Stimulated activated naive CD8-positive, alpha-beta T cell treated with anti-CD3 and anti-CD28 coated beads, Interleukin-15, Interleukin-2, amounts not matched to agents 100 ng/mL and 50 ng/mL, for 24 hours (primary cell): ENCODE data around the gene COL4A2.

Experiments used
- H3K27ac Mint-ChIP-seq: one replicate; pipeline ENCODE4 v1.8.0; 2021; ENCODE audit warnings: mild to moderate bottlenecking, mixed read lengths
- H3K27me3 Mint-ChIP-seq: one replicate; pipeline ENCODE4 v1.8.0; 2021; ENCODE audit warnings: mixed read lengths
- H3K36me3 Mint-ChIP-seq: one replicate; pipeline ENCODE4 v1.8.0; 2021; ENCODE audit warnings: low read depth, mixed read lengths
- H3K4me1 Mint-ChIP-seq: one replicate; pipeline ENCODE4 v1.8.0; 2021; ENCODE audit warnings: low read depth, mixed read lengths
- H3K4me3 Mint-ChIP-seq: one replicate; pipeline ENCODE4 v1.8.0; 2021; ENCODE audit warnings: mild to moderate bottlenecking, mixed read lengths
- H3K9me3 Mint-ChIP-seq: one replicate; pipeline ENCODE4 v1.8.0; 2021; ENCODE audit warnings: mixed read lengths

Gene COL4A2

DNA sequence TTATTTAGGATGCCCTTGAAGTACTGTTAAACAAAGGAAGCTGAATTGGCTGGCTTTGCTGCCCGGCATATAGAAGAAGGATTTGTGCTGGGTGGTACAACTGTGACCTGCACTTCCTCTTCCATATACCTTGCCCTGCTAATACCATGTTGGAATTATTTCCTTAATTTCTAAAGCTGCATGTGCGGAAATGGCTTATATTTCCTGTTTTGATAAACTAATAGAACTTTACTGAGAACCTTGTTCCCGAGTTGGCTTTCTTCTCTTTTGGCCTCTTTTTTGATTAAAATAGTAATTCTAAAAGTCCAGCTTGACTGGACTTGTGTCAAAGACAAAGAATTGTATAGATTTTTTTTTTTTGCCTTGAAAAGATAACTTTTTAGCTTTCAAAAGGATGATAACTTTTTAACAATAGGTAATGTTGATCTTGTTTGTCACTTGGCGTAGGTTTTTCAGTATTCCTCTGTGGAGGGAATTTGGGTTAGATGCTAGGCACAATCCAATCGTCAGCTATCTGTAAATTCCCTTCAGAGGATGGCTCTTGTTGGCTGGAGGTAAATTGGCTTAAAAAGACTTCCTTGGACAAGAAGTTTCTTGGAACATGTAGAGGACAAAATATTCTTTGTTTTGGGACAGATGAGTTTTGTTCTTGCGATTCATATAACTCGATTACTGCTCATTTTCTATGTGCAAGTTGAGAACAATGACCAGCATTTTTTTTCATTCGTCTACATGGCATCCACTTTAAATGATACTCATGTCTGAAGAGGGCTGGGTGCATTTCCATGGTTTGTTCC is 41.4 kb downstream of the COL4A2 start:
- Mint-ChIP-seq H3K4me1 (no peaks in the 10 kb centered on the region), H3K4me3 (no peak overlapping the region), H3K27ac (no peak overlapping the region), H3K9me3 (no peaks in the 10 kb centered on the region), H3K27me3 (peaks cover 7% of the 10 kb centered on the region), H3K36me3 (no peaks in the 10 kb centered on the region)

DNA sequence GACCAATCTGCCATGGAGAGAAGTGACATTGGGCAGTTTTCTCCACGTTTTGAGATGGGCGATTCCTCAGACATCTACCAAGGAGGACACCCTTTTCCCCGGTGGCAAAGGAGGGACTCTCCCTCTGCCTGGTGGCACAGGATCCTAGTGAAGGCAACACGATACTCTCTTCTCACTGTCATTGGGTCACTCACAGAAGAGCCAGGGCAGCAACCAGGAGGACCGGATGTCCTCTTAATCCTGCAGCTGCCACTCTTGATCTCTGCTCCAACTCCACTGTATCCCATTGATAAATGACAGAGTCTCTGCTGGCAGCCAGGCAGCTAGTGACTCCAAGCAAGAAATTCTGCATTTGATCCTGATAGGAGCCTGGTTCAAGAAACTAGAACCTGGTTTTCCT is 42.2 kb downstream of the COL4A2 start:
- no peak overlapping the region for H3K4me3 Mint-ChIP-seq
- H3K9me3 Mint-ChIP-seq, result no peaks in the 10 kb centered on the region
- no peaks in the 10 kb centered on the region for H3K36me3 Mint-ChIP-seq
- H3K4me1 Mint-ChIP-seq, result no peaks in the 10 kb centered on the region
- H3K27ac Mint-ChIP-seq, result no peak overlapping the region
- H3K27me3 Mint-ChIP-seq, result peaks cover 7% of the 10 kb centered on the region

DNA sequence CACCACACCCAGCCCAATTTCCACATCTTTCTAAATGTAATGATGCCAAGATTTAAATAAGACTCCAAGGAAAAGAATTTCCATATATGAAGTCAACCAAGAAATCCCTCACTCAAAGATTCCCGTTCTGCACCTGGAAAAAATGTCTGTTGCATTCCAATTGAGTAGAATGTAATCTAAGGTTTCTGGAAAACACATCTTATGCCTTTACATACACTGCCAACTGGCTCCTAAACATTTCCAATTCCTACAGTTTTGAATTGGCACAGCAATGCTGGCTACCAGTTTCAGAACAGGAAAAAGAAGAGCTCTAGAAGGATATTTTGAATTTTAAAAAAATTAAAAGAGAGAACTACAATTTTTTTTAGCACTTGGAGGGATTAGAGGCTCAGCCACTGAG is 43.0 kb downstream of the COL4A2 start:
- Mint-ChIP-seq H3K36me3 (no peaks in the 10 kb centered on the region), H3K4me3 (no peak overlapping the region), H3K27ac (no peak overlapping the region), H3K9me3 (no peaks in the 10 kb centered on the region), H3K4me1 (no peaks in the 10 kb centered on the region), H3K27me3 (peaks cover 11% of the 10 kb centered on the region)

DNA sequence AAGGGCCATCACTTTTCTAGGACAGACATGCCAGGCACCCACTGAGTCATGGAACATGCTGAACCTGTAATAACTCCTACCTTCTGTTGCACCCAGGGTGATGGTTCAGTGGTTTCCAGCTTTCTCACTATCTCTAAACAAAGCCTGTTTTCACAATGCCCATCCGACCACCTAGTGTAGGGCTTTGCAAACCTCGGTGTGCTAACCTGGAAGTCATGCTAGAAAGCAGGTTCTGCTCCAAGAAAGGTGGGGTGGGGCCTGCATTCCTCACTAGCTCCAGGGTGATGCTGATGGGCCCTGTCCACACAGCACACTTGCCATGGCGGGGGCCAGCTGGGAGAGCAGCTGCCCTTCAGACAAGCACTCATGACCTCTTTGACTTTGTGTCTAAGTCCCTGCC is 43.4 kb downstream of the COL4A2 start:
- no peaks in the 10 kb centered on the region for H3K9me3 Mint-ChIP-seq
- H3K36me3 Mint-ChIP-seq, result no peaks in the 10 kb centered on the region
- H3K27ac Mint-ChIP-seq, result no peak overlapping the region
- H3K4me3 Mint-ChIP-seq, result no peak overlapping the region
- H3K27me3 Mint-ChIP-seq, result peaks cover 11% of the 10 kb centered on the region
- H3K4me1 Mint-ChIP-seq, result no peaks in the 10 kb centered on the region

DNA sequence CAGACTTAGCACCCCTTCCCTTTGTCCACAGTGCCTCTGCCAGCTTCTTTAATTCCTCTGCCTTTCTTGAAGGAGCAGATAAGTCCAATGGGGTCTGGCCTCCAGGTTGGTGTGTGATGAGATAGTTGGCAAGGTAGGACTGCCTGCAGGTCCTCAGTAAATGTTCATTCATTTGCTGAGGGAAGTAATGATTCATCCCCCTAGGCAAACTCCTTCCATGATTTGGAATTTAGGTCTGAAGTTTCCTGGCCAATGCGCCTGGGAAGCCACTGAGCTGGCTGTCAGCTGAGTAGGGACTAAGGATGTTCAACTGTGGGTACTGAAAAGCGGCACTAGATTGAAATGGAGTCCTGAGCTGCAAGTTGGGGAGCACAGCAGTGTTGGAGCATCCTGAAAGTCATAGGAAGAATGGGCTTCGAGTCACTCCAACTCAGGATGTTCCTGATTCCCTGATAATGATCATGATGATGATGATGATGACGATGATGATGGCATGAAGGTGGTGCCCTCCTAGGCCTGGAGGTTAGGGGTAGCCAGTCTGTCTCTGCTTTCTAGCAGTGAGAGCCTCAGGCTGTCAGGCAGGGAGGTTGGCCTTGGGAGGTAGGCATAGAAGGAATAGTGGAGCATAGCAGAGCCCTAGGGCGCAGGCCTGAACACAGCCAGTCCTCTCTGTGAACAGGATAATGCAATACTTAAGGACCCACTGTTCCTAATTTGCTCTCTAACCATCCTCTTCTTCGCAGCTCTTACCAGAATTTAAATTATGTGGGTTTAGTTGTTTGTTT is 44.7 kb downstream of the COL4A2 start:
- Mint-ChIP-seq H3K36me3 (no peaks in the 10 kb centered on the region), H3K27me3 (peaks cover 11% of the 10 kb centered on the region), H3K9me3 (no peaks in the 10 kb centered on the region), H3K27ac (no peak overlapping the region), H3K4me3 (no peak overlapping the region), H3K4me1 (no peaks in the 10 kb centered on the region)

DNA sequence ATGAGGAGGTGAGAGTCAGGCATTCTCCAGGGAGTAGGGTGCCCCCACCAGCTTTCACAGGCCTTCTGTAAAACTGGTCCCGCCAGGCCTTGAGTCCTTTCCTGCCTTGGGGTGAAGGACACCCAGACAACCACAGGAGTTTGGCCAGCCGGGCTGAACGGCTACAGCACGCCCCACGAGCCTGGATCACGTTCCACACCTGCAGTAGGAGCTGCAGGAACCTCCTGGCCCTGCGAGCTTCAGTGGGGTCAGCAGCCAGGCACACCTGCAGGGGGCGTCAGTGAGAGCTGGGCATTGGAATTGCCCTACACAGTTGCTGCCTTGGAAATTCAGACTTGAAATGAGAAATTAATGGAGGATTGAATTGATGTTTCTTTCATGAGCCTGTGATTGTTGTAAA is 45.7 kb downstream of the COL4A2 start:
- no peaks in the 10 kb centered on the region for H3K9me3 Mint-ChIP-seq
- H3K4me3 Mint-ChIP-seq, result no peak overlapping the region
- no peak overlapping the region for H3K27ac Mint-ChIP-seq
- no peaks in the 10 kb centered on the region for H3K36me3 Mint-ChIP-seq
- no peaks in the 10 kb centered on the region for H3K4me1 Mint-ChIP-seq
- H3K27me3 Mint-ChIP-seq, result peaks cover 11% of the 10 kb centered on the region

DNA sequence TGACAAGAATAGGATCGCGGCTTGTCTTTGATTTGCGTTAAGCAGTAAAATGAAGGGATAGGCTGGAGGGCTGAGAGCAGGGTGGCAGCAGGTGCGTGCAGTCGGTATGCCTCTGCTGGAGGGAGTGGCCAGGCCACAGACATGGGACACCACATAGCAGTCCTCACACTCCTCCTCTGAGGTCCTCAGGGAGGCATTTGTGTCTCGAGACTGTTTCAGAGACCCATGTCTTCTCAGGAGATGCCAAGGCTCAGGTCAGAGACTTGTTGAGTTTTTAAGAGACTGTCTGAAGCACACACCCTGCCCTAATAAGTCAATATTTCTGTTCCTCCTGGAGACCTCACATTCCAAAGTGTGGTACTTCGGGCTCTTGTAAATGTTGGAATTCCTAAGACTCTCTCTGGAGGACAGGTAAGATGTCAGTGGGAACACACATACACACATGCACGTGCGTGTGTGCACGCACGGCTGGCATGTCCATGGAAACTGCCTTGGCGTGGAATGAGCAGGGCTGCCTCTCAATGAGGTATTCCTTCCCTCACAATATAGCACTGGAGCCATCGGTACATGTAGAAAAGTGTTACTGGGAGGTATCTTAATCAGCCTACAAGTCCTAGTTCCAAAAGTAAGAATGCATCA is 46.4 kb downstream of the COL4A2 start:
- Mint-ChIP-seq H3K36me3 (no peaks in the 10 kb centered on the region), H3K27me3 (peaks cover 11% of the 10 kb centered on the region), H3K4me3 (no peak overlapping the region), H3K9me3 (no peaks in the 10 kb centered on the region), H3K4me1 (no peaks in the 10 kb centered on the region), H3K27ac (no peak overlapping the region)

DNA sequence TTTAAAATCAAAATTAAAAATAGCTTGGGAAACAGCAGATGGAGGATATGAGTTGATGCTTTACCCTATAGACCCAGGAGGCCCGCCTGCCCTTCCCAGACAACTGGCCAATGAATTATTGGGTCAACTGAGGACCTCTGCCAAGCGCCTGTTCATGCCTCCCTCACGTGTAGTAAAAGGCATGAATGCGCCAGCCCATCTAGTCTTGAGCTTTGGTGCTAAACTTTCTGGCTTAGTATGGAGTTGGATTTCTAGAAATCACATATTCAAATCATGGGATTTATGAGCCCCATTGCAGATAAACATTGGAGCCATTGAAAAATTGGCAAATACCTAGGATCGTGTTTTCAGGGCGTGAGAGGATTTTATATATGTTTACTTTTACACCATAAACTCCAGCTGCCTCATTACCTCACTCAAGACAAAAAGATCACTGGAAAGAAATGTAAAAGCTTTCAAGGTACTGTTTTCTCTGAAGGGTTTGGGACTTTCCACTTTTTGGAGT is 47.1 kb downstream of the COL4A2 start:
- Mint-ChIP-seq H3K4me3 (no peak overlapping the region), H3K27ac (no peak overlapping the region), H3K9me3 (no peaks in the 10 kb centered on the region), H3K36me3 (no peaks in the 10 kb centered on the region), H3K4me1 (no peaks in the 10 kb centered on the region), H3K27me3 (peaks cover 11% of the 10 kb centered on the region)

DNA sequence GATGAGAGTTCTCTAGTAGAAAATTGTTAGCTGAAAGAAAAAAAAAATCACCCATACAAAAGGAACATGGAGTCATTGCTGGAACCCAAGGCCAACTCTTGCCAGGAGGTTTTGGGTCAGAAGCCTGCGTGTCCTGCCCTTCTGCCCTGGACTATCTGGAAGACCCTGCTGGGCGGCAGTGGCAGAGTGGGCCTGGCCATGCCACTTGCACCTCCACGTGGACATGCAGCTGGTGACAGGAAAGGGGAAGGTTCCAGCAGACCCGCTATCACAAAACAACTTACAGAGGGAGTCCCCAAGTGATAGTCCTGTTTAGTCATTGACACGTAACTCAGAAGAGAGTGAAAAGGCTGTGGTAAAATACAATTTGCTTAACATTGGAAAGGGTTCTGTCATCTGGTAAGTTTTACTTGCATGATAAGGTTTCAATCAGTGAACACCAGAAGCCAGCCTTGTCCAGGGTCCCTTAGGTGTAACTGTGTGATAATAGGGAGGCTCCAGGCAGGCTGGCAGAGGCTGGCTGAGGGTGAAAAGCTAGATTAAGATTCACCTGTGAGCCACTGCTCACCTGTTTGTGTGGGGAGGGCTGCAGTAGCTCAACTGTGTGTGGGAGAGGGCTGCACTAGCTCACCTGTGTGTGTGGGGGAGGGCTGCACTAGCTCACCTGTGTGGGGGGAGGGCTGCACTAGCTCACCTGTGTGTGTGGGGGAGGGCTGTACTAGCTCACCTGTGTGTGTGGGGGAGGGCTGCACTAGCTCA is 47.8 kb downstream of the COL4A2 start:
- H3K27me3 Mint-ChIP-seq, result peaks cover 11% of the 10 kb centered on the region
- no peak overlapping the region for H3K4me3 Mint-ChIP-seq
- no peaks in the 10 kb centered on the region for H3K4me1 Mint-ChIP-seq
- no peaks in the 10 kb centered on the region for H3K36me3 Mint-ChIP-seq
- no peak overlapping the region for H3K27ac Mint-ChIP-seq
- H3K9me3 Mint-ChIP-seq, result no peaks in the 10 kb centered on the region

DNA sequence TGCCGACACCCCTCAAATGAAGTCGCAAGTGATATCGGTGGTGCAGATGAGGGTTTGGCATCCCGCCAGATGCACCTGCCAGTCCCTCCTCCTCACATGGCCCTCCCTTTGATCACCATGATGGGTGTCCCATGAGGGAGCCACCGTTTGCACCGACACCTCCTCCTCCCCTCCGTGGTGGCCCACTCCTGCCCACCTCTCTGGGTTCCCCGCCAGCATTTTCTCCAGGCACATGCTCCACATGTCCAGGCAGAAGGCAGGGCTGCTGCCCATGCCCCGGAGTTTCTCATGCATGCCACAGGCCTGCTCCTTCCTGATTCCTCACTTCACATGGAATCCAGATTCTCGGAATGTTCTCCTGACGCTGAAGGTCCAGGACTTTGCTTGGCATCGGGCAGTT is 49.3 kb downstream of the COL4A2 start:
- Mint-ChIP-seq H3K4me3 (no peak overlapping the region), H3K36me3 (no peaks in the 10 kb centered on the region), H3K4me1 (no peaks in the 10 kb centered on the region), H3K27ac (no peak overlapping the region), H3K9me3 (no peaks in the 10 kb centered on the region), H3K27me3 (peaks cover 9% of the 10 kb centered on the region)

DNA sequence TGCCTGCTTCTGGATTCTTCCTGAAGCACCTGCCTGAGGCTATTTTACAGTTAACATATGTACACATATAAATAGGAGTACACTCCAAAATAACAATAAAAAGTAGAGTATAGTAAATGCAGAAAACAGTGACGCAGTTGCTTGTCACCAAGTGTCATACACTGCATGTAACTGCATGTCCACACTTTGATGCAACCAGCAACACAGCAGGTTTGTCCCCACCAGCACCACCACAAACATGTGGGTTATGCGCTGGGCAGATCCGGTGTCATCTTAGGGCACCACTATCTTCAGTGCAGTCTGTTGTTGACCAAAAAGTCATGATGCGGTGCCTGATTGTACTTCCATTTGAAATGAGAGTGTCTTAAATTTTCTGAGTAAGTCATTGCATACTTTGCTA is 51.3 kb downstream of the COL4A2 start:
- Mint-ChIP-seq H3K9me3 (no peaks in the 10 kb centered on the region), H3K27me3 (peaks cover 3% of the 10 kb centered on the region), H3K4me3 (no peak overlapping the region), H3K36me3 (no peaks in the 10 kb centered on the region), H3K4me1 (no peaks in the 10 kb centered on the region), H3K27ac (no peak overlapping the region)

DNA sequence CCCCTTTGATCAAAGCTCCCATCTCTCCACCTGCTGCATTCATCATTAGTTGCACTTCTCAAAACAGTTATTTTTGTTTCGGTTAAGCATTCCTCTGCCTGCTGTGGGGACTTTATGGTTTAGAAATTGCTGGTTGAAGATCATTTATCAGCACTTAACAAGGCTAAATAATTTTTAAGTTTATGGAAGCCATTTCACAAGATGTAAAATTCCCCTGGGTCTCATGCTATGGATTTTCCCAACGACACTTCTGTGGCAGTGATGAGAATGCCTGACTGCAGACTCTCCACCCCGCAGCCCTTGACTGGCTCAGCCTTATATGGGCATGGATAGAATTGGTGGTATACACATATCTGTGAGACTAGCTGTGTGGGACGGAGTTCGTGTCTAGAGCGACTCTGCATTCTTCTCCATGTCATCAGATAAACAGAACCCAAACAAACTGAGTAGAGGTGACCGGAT is 52.8 kb downstream of the COL4A2 start:
- Mint-ChIP-seq H3K4me1 (no peaks in the 10 kb centered on the region), H3K27me3 (no peaks in the 10 kb centered on the region), H3K9me3 (no peaks in the 10 kb centered on the region), H3K36me3 (no peaks in the 10 kb centered on the region), H3K4me3 (no peak overlapping the region), H3K27ac (no peak overlapping the region)

DNA sequence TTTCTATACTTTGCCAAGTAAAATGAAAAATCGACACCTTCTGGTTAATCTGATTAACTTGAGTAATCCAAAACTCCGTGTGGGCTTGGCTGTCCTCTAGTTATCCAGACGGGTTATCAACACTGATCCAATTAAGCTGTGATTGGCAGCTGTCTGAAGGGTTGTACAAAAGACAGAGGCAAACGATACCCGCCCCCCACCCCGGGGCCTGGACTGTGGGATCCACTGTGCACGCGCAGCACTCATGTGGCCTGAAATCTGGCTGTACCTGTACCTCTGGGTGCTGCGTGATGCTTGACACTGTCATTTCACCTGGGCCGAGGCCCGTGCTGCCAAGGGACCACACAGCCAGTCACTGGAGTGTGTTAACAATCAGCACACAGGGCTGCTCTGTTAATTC is 53.5 kb downstream of the COL4A2 start:
- no peaks in the 10 kb centered on the region for H3K36me3 Mint-ChIP-seq
- no peak overlapping the region for H3K27ac Mint-ChIP-seq
- H3K4me3 Mint-ChIP-seq, result no peak overlapping the region
- H3K27me3 Mint-ChIP-seq, result peaks cover 2% of the 10 kb centered on the region
- no peaks in the 10 kb centered on the region for H3K4me1 Mint-ChIP-seq
- no peaks in the 10 kb centered on the region for H3K9me3 Mint-ChIP-seq

DNA sequence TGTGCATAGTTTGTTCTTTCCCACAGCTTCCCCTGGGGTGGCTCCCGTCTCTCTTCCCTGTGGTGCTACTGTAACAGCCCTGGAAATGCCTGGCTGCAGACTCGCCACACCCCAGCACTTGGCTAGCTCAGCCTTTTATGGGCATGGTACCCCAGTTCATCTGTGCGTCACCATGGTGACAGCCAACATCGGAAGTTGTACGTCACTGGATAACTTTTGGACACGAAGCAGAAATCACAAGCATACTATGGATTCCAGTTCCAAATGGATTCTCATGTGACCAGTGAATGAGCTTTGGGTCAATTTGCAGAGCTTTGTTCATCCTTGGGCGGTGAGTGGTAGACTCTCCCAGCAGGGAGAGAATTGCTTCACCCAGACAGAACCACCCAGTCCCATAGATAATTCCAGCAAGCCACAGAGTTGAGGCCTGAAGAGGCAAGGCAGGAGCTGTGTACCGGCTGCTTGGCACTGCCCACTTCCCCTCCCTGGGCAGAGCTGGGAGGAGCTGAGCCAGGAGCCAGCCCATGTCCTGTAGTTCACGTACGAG is 54.4 kb downstream of the COL4A2 start:
- Mint-ChIP-seq H3K27me3 (peaks cover 9% of the 10 kb centered on the region), H3K4me3 (no peak overlapping the region), H3K36me3 (no peaks in the 10 kb centered on the region), H3K9me3 (no peaks in the 10 kb centered on the region), H3K4me1 (no peaks in the 10 kb centered on the region), H3K27ac (no peak overlapping the region)
